Panc1 (cell line): ENCODE measurements around the gene NOS1AP.

Source experiments
- POLR2AphosphoS5 ChIP-seq: IDR thresholded peaks from 2 replicates; pipeline ENCODE4 v1.6.1; 2012; ENCODE audit warnings: mild to moderate bottlenecking, low read depth, low read length, moderate library complexity
- REST ChIP-seq, 2 experiments: IDR thresholded peaks; 2 replicates each; pipeline ENCODE4 v1.6.1; 2011 to 2012; ENCODE audit warnings: low read depth in 2 of 2, control low read depth in 1 of 2, low read length in 1 of 2, mild to moderate bottlenecking in 1 of 2, moderate library complexity in 1 of 2; ENCODE audit not compliant: insufficient read depth in 1 of 2
- TCF7L2 ChIP-seq: IDR thresholded peaks from 2 replicates; pipeline ENCODE4 v1.6.1; 2011; ENCODE audit warnings: mild to moderate bottlenecking, low read depth, low read length, inconsistent platforms
- TF ChIP-seq, protein P1 (sequence below): fragments of 450-650 bp; IDR thresholded peaks from 2 replicates; pipeline ENCODE4 v1.5.1; 2017; ENCODE audit warnings: mild to moderate bottlenecking

DNA sequence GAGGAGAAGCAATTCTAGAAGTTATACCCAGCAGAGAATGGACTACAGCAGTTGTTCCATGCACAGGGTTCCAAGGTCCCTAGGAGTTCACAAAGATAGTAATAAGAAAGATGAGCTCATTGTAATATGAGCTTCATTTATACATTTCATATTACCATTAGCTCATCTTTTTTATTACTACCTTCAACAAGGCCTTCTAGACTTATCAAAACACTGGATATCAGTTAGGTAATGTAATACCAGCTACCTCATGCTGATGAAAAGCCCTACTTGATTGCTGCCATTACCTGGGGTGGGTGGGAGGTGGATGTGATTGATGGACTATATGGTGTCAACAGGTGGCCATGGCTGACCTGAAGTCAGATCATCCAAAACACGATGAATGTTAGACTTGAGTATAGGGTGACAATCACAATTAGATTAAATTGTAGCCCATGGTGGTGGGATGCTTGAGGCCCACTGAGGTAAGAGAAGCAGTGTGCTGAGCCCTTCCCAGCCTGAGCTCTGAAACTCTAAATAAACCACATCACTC lies 273.0 kb downstream of the NOS1AP start:
- TF ChIP-seq POLR2AphosphoS5 (no peak), REST (IDR thresholded peaks at IDR 0.05; ENCODE audit: insufficient read depth in 1 of 2, low read depth in 2 of 2, low read length in 1 of 2) (no peak), TCF7L2 (no peak)
- TF ChIP-seq, protein P1, sequence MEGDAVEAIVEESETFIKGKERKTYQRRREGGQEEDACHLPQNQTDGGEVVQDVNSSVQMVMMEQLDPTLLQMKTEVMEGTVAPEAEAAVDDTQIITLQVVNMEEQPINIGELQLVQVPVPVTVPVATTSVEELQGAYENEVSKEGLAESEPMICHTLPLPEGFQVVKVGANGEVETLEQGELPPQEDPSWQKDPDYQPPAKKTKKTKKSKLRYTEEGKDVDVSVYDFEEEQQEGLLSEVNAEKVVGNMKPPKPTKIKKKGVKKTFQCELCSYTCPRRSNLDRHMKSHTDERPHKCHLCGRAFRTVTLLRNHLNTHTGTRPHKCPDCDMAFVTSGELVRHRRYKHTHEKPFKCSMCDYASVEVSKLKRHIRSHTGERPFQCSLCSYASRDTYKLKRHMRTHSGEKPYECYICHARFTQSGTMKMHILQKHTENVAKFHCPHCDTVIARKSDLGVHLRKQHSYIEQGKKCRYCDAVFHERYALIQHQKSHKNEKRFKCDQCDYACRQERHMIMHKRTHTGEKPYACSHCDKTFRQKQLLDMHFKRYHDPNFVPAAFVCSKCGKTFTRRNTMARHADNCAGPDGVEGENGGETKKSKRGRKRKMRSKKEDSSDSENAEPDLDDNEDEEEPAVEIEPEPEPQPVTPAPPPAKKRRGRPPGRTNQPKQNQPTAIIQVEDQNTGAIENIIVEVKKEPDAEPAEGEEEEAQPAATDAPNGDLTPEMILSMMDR: no peak
